NT2/D1 (cell line): Measurements from ENCODE around the gene VSTM2L.
A peak's percentile ranks its signal among the peaks of the same experiment; 100 is the strongest.

Experiments
- DNase-seq: peaks from one replicate; pipeline ENCODE4 v3.0.0-alpha.2; 2011; ENCODE audit warnings: low read depth, low spot score
- H3K27me3 ChIP-seq: 2 replicates; pipeline ENCODE4 v1.6.0; 2011; ENCODE audit warnings: mild to moderate bottlenecking; ENCODE audit not compliant: insufficient read length, insufficient read depth
- H3K36me3 ChIP-seq: 2 replicates; pipeline ENCODE4 v1.6.1; 2011; ENCODE audit warnings: mild to moderate bottlenecking, low read length, mixed read lengths; ENCODE audit not compliant: insufficient read depth, insufficient read length
- H3K4me1 ChIP-seq: 2 replicates; pipeline ENCODE4 v1.5.1; 2011; ENCODE audit not compliant: insufficient read depth, insufficient read length
- H3K4me3 ChIP-seq: 2 replicates; pipeline ENCODE4 v1.5.1; 2011; ENCODE audit warnings: low read depth; ENCODE audit not compliant: insufficient read length
- H3K9ac ChIP-seq: 2 replicates; pipeline ENCODE4 v1.6.0; 2011; ENCODE audit warnings: low read depth; ENCODE audit not compliant: insufficient read length
- H3K9me3 ChIP-seq: 2 replicates; pipeline ENCODE4 v1.5.1; 2011; ENCODE audit warnings: mild to moderate bottlenecking, low read length; ENCODE audit not compliant: insufficient read depth
- SUZ12 ChIP-seq: IDR thresholded peaks from 2 replicates; pipeline ENCODE4 v1.6.1; 2011; ENCODE audit not compliant: insufficient read length, insufficient read depth; ENCODE audit errors: extremely low read depth
- YY1 ChIP-seq: IDR thresholded peaks from 2 replicates; pipeline ENCODE4 v1.6.1; 2011; ENCODE audit not compliant: insufficient read length, insufficient read depth
- ZNF274 ChIP-seq: IDR thresholded peaks from 2 replicates; pipeline ENCODE4 v1.6.1; 2011; ENCODE audit warnings: mild to moderate bottlenecking, low read depth, low read length

Gene VSTM2L

GRCh38 chr20:37866051-37866450 lies 36.9 kb upstream of the VSTM2L start:
- no peaks in the 10 kb centered on the region for H3K9me3 ChIP-seq
- H3K4me1 ChIP-seq: peaks cover 12% of the 10 kb centered on the region
- no peak overlapping the region for H3K4me3 ChIP-seq
- peaks cover 44% of the 10 kb centered on the region for H3K36me3 ChIP-seq
- no peak overlapping the region for H3K9ac ChIP-seq
- TF ChIP-seq ZNF274: no peak
- no peak for TF ChIP-seq YY1
- TF ChIP-seq SUZ12: no peak
- H3K27me3 ChIP-seq: no peaks in the 10 kb centered on the region
- DNase-seq: no peak

GRCh38 chr20:37867289-37868195 lies 35.4 kb upstream of the VSTM2L start:
- H3K4me3 ChIP-seq: no peak overlapping the region
- no peak for DNase-seq
- H3K36me3 ChIP-seq: peaks cover 39% of the 10 kb centered on the region
- no peaks in the 10 kb centered on the region for H3K9me3 ChIP-seq
- no peaks in the 10 kb centered on the region for H3K27me3 ChIP-seq
- peak overlapping the region; percentile 12 for H3K9ac ChIP-seq
- TF ChIP-seq YY1 (no peak), SUZ12 (no peak)
- peaks cover 10% of the 10 kb centered on the region for H3K4me1 ChIP-seq

- Histone ChIP-seq H3K4me1 (peaks cover 10% of the 10 kb centered on the region), H3K36me3 (peaks cover 42% of the 10 kb centered on the region), H3K4me3 (no peak overlapping the region), H3K27me3 (no peaks in the 10 kb centered on the region), H3K9me3 (no peaks in the 10 kb centered on the region), H3K9ac (no peak overlapping the region)
- no peak for TF ChIP-seq YY1
- TF ChIP-seq SUZ12: no peak
- TF ChIP-seq ZNF274: no peak
- no peak for DNase-seq
Observed at GRCh38 chr20:37868851-37869333, 34.0 kb upstream of the VSTM2L start.

- TF ChIP-seq SUZ12 (no peak), ZNF274 (no peak), YY1 (no peak)
- no peak overlapping the region for H3K9ac ChIP-seq
- peaks cover 47% of the 10 kb centered on the region for H3K36me3 ChIP-seq
- peaks cover 8% of the 10 kb centered on the region for H3K4me1 ChIP-seq
- peak; percentile 28 for DNase-seq
- no peak overlapping the region for H3K4me3 ChIP-seq
- H3K9me3 ChIP-seq: no peaks in the 10 kb centered on the region
- no peaks in the 10 kb centered on the region for H3K27me3 ChIP-seq
Observed at GRCh38 chr20:37869334-37869861, 33.5 kb upstream of the VSTM2L start.

- no peak overlapping the region for H3K4me3 ChIP-seq
- H3K9ac ChIP-seq: peak overlapping the region; percentile 23
- H3K27me3 ChIP-seq: no peaks in the 10 kb centered on the region
- no peaks in the 10 kb centered on the region for H3K9me3 ChIP-seq
- DNase-seq: no peak
- H3K4me1 ChIP-seq: peaks cover 3% of the 10 kb centered on the region
- peaks cover 45% of the 10 kb centered on the region for H3K36me3 ChIP-seq
- no peak for TF ChIP-seq YY1
- TF ChIP-seq ZNF274: no peak
- TF ChIP-seq SUZ12: no peak
Observed at GRCh38 chr20:37870294-37870693, 32.6 kb upstream of the VSTM2L start.

GRCh38 chr20:37871751-37872150 lies 31.2 kb upstream of the VSTM2L start:
- no peak for DNase-seq
- Histone ChIP-seq H3K4me3 (no peak overlapping the region), H3K27me3 (no peaks in the 10 kb centered on the region), H3K9me3 (no peaks in the 10 kb centered on the region), H3K36me3 (peaks cover 45% of the 10 kb centered on the region), H3K9ac (no peak overlapping the region), H3K4me1 (peaks cover 5% of the 10 kb centered on the region)
- TF ChIP-seq ZNF274 (no peak), SUZ12 (no peak)

GRCh38 chr20:37872161-37872560 lies 30.8 kb upstream of the VSTM2L start:
- DNase-seq: no peak
- Histone ChIP-seq H3K4me3 (no peak overlapping the region), H3K4me1 (peaks cover 6% of the 10 kb centered on the region), H3K9ac (no peak overlapping the region), H3K36me3 (peaks cover 45% of the 10 kb centered on the region), H3K27me3 (no peaks in the 10 kb centered on the region), H3K9me3 (no peaks in the 10 kb centered on the region)
- TF ChIP-seq ZNF274 (no peak), YY1 (no peak), SUZ12 (no peak)
